NK-92 (cell line): ENCODE results near the gene SAMD11.
"Not testable (repeated sequence)": the region's sequence is repeated elsewhere in the genome, so short reads cannot be mapped to it uniquely, and the experiment has no call there.

ENCODE experiments used
- DNase-seq: peaks from one replicate; lab custom pipeline; 2025; ENCODE audit not compliant: unreplicated experiment; lab: John Stamatoyannopoulos, UW

SAMD11 gene

GRCh38 chr1:974293-974640, 50.5 kb downstream of the SAMD11 start:
- DNase-seq = no peak

- no peak for DNase-seq
Measured at GRCh38 chr1:974687-975328, 51.1 kb downstream of the SAMD11 start.

- no peak for DNase-seq
Measured at GRCh38 chr1:975365-975764, 51.6 kb downstream of the SAMD11 start.

GRCh38 chr1:975896-976683, 52.4 kb downstream of the SAMD11 start:
- no peak for DNase-seq

- DNase-seq = not testable (repeated sequence)
Measured at GRCh38 chr1:976791-977190, 53.1 kb downstream of the SAMD11 start.

- DNase-seq = no peak
Measured at GRCh38 chr1:978069-978834, 54.5 kb downstream of the SAMD11 start.

GRCh38 chr1:978835-979743, 55.4 kb downstream of the SAMD11 start:
- no peak for DNase-seq

GRCh38 chr1:979744-980072, 56.0 kb downstream of the SAMD11 start:
- no peak for DNase-seq

- no peak for DNase-seq
Measured at GRCh38 chr1:980137-980571, 56.4 kb downstream of the SAMD11 start.

GRCh38 chr1:980602-981395, 57.1 kb downstream of the SAMD11 start:
- DNase-seq = no peak

GRCh38 chr1:981491-981954, 57.8 kb downstream of the SAMD11 start:
- DNase-seq = no peak

- no peak for DNase-seq
Measured at GRCh38 chr1:981955-982558, 58.3 kb downstream of the SAMD11 start, which contains the start of gene PERM1. Gene PERM1, minus strand, starts transcription at chr1:982093. Its CDS starts 1,064 bp downstream, at chr1:981029.

- no peak for DNase-seq
Measured at GRCh38 chr1:982765-983436, 59.2 kb downstream of the SAMD11 start.

- DNase-seq = no peak
Measured at GRCh38 chr1:983798-984475, 60.2 kb downstream of the SAMD11 start.

GRCh38 chr1:984476-984814, 60.7 kb downstream of the SAMD11 start:
- DNase-seq = no peak

- DNase-seq = no peak
Measured at GRCh38 chr1:985126-985525, 61.4 kb downstream of the SAMD11 start.

- DNase-seq = not testable (repeated sequence)
Measured at GRCh38 chr1:988061-988460, 64.3 kb downstream of the SAMD11 start.

- not testable (repeated sequence) for DNase-seq
Measured at GRCh38 chr1:991275-991674, 67.6 kb downstream of the SAMD11 start.

GRCh38 chr1:991895-992294, 68.2 kb downstream of the SAMD11 start:
- DNase-seq = no peak
